Ramos (cell line): Measurements from ENCODE around the gene WDR5B.

Experiments
- in situ Hi-C: fragments of 300-500 bp; cut with MboI; formaldehyde crosslinking; loops from one replicate; pipeline ENCODE4 v1.14.3; 2022; ENCODE audit warnings: low sequenced_read_pairs; ENCODE audit not compliant: unreplicated experiment

Gene WDR5B

GRCh38 chr3:122410639-122411038, 5.2 kb downstream of the WDR5B start:
- in situ Hi-C loops = no loop called here

DNA sequence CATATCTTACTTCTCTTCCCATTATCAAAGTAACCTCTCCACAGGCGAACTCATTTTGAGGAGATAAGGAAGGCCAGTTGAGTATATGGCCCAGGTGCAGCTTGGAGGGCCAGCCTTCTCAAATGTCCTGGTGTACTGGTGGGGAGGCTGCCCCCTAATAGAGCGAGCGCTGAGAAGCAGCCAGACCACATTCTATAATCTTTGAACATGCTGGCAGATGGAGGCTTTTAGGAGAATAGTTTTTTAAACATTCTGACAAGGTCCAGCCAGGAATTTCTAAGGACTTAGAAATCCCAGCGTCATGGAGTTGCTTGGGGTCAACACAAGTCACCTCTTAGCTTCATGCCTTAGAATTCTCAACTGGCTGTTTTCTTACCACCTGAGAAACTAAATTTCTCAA, 5.8 kb downstream of the WDR5B start:
- in situ Hi-C loops = no loop called here

DNA sequence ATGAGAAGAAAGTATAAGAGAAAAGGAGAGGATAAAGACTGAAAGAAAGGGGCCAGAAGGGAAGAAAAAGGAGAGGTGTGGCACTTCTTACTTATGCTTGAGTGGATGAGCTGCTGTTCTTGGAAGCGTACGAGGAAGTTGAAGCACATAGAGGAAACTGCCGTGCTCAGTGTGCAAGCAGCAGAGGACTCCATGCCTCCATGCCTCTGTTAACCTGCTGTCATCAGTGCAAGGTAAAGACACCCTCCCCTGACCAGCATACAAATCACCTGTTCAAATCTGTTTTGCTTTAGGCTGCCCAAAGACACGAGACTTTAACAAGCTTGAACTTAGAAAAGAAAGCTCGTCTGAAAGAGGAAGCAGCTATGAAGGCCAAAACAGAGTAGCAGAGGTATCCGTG, 6.4 kb downstream of the WDR5B start:
- in situ Hi-C loops = no loop called here

- in situ Hi-C loops = no loop called here
These were observed 7.9 kb downstream of the WDR5B start for GRCh38 chr3:122407946-122408345.

DNA sequence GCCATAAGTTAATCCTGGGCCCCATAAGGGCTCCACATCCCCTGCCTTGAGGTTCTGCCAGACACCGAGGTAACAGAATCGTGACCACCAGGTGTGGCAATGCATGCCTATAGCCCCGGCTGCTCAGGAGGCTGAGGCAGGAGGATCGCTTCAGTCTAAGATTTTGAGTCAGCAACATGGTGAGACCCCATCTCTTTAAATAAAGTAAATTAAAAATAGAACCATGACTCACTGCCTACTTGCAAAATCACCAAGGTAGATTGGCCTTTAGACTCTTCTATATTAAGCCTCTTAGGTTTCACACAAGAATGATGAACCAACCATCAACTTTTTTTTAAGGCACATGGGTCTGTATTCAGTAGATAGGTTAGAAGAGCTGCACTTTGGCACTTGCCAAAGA, 9.7 kb downstream of the WDR5B start:
- in situ Hi-C loops = no loop called here

DNA sequence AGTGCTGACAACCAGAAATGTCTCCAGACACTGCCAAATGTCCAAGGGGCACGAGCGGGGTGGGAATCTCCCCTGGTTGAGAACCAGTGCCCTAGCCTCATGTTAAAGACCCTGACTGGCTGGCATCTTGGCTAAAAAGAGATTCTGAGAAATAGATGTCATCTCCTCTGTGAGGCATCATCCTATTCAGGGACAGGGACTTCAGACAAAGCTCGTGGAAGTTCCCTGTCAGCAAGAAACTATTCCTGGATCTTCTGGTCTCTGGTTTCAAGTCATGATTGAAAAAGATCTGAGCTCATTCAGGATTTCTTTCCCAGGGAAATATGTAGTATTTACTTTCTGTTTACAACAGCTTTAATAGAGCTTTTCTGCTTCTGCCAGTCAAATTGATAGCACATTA, 10.8 kb downstream of the WDR5B start:
- in situ Hi-C loops = no loop called here

DNA sequence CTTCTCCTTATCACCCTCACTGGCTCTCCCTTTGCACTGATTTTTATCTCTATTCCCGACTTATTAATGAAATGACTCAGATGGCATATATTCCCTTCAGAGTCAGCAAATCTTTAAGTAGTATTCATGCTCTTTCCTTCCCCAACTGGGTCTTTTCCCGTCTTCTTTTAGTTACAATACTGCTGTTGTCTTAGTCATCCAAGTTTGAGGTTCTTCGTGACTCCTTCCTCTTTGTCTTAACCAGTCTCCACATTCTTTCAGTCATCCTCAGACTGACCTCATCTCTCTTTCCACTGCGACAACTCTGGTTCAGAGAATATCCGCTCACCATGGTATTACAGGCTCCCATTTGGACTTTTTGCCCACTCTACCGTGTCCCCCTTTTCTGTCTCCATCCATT, 12.4 kb downstream of the WDR5B start:
- in situ Hi-C loops = no loop called here

DNA sequence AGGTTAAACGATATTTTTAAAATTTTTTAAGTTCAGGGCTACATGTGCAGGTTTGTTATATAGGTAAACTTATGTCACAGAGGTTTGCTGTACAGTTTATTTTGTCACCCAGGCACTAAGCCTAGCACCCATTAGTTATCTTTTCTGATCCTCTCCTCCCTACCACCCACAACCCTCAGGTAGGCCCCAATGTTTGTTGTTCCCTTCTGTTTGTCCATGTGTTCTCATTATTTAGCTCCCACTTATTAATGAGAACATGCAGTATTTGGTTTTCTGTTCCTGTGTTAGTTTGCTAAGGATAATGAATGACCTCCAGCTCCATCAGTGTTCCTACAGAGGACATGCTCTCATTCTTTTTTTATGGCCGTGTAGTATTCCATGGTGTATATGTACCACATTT, 16.9 kb downstream of the WDR5B start:
- in situ Hi-C loops = no loop called here

DNA sequence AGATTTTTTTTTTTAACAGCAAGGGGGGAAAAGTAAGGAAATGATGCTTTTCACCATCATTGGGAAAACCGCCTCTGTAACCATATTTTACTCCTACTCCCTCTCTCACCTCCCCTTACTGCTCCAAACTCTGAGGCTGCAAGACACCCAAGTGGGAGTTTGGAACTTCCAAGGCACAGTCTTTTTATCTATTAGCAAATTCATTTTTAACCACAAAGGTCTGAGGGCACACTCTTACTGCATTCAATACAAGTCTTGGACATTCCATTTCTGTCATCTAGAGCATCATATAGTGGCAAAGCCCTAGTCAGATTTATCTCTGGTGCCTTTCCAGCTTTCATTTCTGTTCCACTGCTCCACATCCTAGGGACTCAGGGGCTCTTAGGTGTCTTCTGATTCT, 18.7 kb downstream of the WDR5B start:
- in situ Hi-C loops = no loop called here

DNA sequence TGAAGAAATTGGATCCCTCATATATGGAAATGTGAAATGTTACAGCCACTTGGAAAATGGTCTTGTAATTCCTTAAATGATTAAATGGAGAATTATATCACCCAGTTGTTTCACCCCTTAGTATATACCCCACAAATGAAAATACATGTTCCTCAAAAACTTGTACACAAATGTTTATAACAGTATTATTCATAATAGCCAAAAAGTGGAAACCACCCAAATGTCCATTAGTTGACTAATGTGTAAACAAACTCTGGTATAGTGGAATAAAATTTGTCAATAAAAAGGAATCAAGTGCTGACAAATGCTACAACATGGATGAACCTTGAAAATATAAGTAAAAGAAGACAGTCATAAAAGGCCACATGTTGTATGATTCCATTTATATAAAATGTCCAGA, 19.4 kb downstream of the WDR5B start:
- in situ Hi-C loops = no loop called here

- in situ Hi-C loops = no loop called here
These were observed 20.3 kb downstream of the WDR5B start for GRCh38 chr3:122395582-122395981.

- in situ Hi-C loops = no loop called here
These were observed 21.7 kb downstream of the WDR5B start for GRCh38 chr3:122394173-122394572.

GRCh38 chr3:122392868-122393844, 22.7 kb downstream of the WDR5B start:
- in situ Hi-C loops = no loop called here

DNA sequence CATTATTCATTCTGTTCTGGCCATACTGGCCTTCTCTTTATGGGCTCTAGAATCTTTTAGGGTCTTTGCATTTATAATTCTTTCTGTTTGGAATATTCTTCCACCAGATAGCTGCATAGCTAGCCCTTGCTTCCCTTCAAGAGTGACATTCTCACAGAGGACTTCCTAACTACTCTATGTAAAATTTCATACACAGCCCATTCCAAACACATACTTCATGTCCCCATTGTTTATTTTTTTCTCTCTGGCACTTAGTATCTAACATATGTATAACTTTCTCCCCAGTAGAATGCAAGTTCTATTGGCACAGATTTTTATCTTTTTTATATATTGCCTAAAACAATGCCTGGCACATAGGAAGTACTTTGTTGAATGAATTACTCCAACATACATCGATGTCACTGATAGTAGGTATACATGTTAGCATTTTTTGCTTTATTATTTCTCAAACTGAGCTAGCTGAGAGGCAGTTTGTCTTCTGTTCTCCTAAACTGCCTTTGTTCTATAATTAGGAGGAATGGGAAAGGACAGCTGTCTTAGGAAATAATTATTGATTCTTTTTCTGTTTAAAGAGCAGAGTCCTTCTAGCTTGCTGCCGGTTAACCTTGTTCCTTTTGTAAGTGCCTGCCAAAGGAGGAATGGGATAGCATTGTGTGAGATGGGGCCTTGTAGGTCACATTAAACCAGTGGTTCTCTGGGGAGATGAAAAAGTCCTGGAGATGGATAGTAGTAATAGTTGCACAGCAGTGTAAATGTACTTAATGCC, 24.0 kb downstream of the WDR5B start:
- in situ Hi-C loops = no loop called here

DNA sequence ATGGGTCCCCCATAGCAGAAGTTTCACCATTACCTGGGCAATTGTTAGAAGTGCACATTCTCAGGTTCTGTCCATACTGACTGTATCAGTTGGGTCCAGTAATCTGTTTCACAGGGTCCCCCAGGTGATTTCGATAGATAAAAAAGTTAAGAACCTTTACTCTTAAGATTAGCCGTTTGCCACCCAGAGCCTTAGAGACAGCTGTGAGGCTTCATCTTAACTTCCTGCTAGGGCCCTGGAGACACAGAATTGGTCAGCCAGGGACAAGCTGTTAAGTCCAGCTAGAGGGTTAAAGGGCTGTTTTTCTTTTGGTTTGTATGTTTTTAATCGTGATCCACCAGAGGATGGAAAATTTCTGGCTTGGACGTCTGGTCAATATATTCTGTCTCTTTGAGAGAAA, 25.2 kb downstream of the WDR5B start:
- in situ Hi-C loops = no loop called here

DNA sequence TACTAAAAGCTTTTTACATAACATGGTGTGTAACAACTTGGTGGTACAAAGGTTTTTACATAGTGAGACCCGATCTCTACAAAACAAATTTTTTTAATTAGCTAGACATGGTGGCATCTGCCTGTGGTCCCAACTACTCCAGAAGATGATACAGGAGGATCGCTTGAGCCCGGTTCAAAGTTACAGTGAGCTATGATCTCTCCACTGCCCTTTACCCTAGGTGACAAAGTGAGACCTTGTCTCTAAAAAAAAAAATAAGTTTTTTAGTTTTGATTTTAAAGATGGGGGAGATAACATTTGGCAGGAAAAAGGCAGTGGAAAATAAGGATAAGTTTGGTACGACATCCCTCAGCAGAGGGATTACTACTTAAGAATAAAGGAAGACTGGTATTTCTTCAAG, 26.0 kb downstream of the WDR5B start:
- in situ Hi-C loops = no loop called here

DNA sequence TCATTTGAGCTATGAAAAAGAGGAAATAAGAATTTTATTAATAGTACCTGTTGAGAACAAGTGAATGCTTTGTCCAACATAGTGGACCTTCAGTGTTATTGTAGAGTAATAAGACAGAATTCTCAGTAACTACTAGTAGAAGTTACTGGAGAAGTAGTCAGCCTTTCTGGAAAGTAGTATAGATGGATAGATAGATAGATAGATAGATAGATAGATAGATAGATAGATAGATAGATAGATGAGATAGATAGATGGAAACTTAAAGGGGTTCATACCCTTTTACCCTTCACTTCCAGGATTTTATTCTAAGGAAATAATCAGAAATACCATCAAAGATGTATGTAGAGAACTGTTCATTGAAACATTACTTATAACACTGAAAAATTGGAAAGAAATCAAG, 26.7 kb downstream of the WDR5B start:
- in situ Hi-C loops = no loop called here

DNA sequence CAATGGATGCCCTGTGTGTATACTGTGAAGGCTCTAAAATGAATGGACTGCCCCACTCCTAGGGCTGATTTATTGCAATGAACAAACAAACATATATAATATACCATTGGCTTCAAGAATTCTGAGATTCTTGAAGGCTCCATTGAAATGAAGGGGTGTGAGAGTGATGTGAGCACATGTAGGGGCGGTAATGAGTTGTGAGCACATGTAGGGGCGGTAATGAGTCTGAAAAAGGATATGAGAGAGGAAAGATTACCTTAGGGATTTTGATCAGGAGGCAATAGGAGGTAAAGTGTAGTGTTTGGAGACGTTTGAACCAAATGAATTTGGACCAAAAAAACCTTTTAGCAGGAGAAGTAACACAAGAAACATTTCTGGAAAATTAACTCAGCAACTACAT, 28.2 kb downstream of the WDR5B start:
- in situ Hi-C loops = no loop called here

GRCh38 chr3:122383771-122384697, 31.8 kb downstream of the WDR5B start, which contains the start of gene FAM162A:
FAM162A (plus strand) TSS chr3:122384182; CDS start chr3:122384266, 84 bp downstream.
- in situ Hi-C loops = no loop called here
